ENCODE data around the gene C16orf95. TPM values are rescaled to one million over a fixed set of nuclear protein-coding genes. Genes with fewer than 3 reads are reported as not detected.

Gene C16orf95
- total RNA-seq, 1 experiment from 2014 or later = 5.8 TPM

- ChIA-PET POLR2A (no interaction called here), CTCF (interaction anchor here (0.6 to 2.0 kb wide), 3 partner anchors 11 to 178 kb away, joined by 3 to 6 read pairs (median 5); no protein-coding TSS in a partner anchor)
- no peaks in the 10 kb centered on the region for H3K9me3 Mint-ChIP-seq (ENCODE audit: unreplicated experiment)
Measured at GRCh38 chr16:87322833-87323726, 5.9 kb upstream of the C16orf95 start.

GRCh38 chr16:87322360-87322759, 5.2 kb upstream of the C16orf95 start:
- peaks cover 14% of the 10 kb centered on the region for H3K4me1 Mint-ChIP-seq (ENCODE audit: insufficient read depth, unreplicated experiment)
- CTCF ChIA-PET = interaction anchor here (1.1 kb wide), 1 partner anchor 313 kb away, joined by 3 read pairs; no protein-coding TSS in a partner anchor
- H3K4me3 Mint-ChIP-seq (ENCODE audit: unreplicated experiment) = no peak overlapping the region

More at GRCh38 chr16:87322833-87323726, 5.9 kb upstream of the C16orf95 start:
- Mint-ChIP-seq H3K4me1 (ENCODE audit: insufficient read depth, unreplicated experiment) (peaks cover 14% of the 10 kb centered on the region), H3K27me3 (ENCODE audit: insufficient read depth, unreplicated experiment) (no peaks in the 10 kb centered on the region), H3K4me3 (ENCODE audit: unreplicated experiment) (no peak overlapping the region), H3K36me3 (ENCODE audit: insufficient read depth, unreplicated experiment) (peaks cover 6% of the 10 kb centered on the region), H3K27ac (ENCODE audit: low read depth, unreplicated experiment) (no peak overlapping the region)
- BruUV-seq (replicated peaks) = no TSS peak
- TF ChIP-seq CTCF (IDR thresholded peaks at IDR 0.05; ENCODE audit: unreplicated experiment) = no peak
- no peak for DNase-seq (ENCODE audit: unreplicated experiment)
- intact Hi-C loops (cut with micrococcal nuclease) = no loop called here

GRCh38 chr16:87321336-87322107, 4.3 kb upstream of the C16orf95 start:
- intact Hi-C loops (cut with micrococcal nuclease) = no loop called here
- TF ChIP-seq CTCF (IDR thresholded peaks at IDR 0.05; ENCODE audit: unreplicated experiment) = no peak
- Mint-ChIP-seq H3K27me3 (ENCODE audit: insufficient read depth, unreplicated experiment) (no peaks in the 10 kb centered on the region), H3K27ac (ENCODE audit: low read depth, unreplicated experiment) (no peak overlapping the region), H3K9me3 (ENCODE audit: unreplicated experiment) (no peaks in the 10 kb centered on the region), H3K4me3 (ENCODE audit: unreplicated experiment) (no peak overlapping the region), H3K4me1 (ENCODE audit: insufficient read depth, unreplicated experiment) (peaks cover 14% of the 10 kb centered on the region), H3K36me3 (ENCODE audit: insufficient read depth, unreplicated experiment) (peaks cover 6% of the 10 kb centered on the region)
- no peak for DNase-seq (ENCODE audit: unreplicated experiment)
- ChIA-PET CTCF (interaction anchor here (1.1 kb wide), 1 partner anchor 313 kb away, joined by 3 read pairs; no protein-coding TSS in a partner anchor), POLR2A (interaction anchor here (0.8 kb wide), 1 partner anchor 13 kb away, joined by 3 read pairs; no protein-coding TSS in a partner anchor)
- no TSS peak for BruUV-seq (replicated peaks)

More at GRCh38 chr16:87322360-87322759, 5.2 kb upstream of the C16orf95 start:
- no peak for TF ChIP-seq CTCF (IDR thresholded peaks at IDR 0.05; ENCODE audit: unreplicated experiment)
- DNase-seq (ENCODE audit: unreplicated experiment) = no peak
- H3K9me3 Mint-ChIP-seq (ENCODE audit: unreplicated experiment) = no peaks in the 10 kb centered on the region
- BruUV-seq (replicated peaks) = no TSS peak
- no peak overlapping the region for H3K27ac Mint-ChIP-seq (ENCODE audit: low read depth, unreplicated experiment)
- POLR2A ChIA-PET = interaction anchor here (0.8 kb wide), 1 partner anchor 12 kb away, joined by 3 read pairs; no protein-coding TSS in a partner anchor
- no peaks in the 10 kb centered on the region for H3K27me3 Mint-ChIP-seq (ENCODE audit: insufficient read depth, unreplicated experiment)
- intact Hi-C loops (cut with micrococcal nuclease) = no loop called here
- peaks cover 6% of the 10 kb centered on the region for H3K36me3 Mint-ChIP-seq (ENCODE audit: insufficient read depth, unreplicated experiment)

Measured in MCF 10A (cell line).